Esophagus muscularis mucosa (tissue), 4 donors: ENCODE data around the gene CRYBG2. TPM values are rescaled to one million over a fixed set of nuclear protein-coding genes. Genes with fewer than 3 reads are reported as not detected.

Source experiments
- DNase-seq: peaks from one replicate; pipeline ENCODE4 v3.0.0-alpha.2; 2017; ENCODE audit errors: extremely low spot score
- H3K27ac ChIP-seq, 4 donors: fragments of 200-600 bp; sonication (generic); replicated peaks in 1 of 4; 1 replicate in 3 of 4; 2 replicates in 1 of 4; pipeline ENCODE4 v1.5.1; 2016 to 2019; ENCODE audit warnings: mild to moderate bottlenecking in 1 of 4
- H3K27me3 ChIP-seq, 4 donors: fragments of 200-600 bp; sonication (generic); one replicate each; pipeline versions ENCODE4 v1.5.1 to v1.6.0; 2016 to 2019
- H3K36me3 ChIP-seq, 4 donors: fragments of 200-600 bp; sonication (generic); one replicate each; pipeline ENCODE4 v1.5.1; 2016 to 2019
- H3K4me1 ChIP-seq, 4 donors: fragments of 200-600 bp; sonication (generic); one replicate each; pipeline ENCODE4 v1.5.1; 2016 to 2019
- H3K4me3 ChIP-seq, 4 donors: fragments of 200-600 bp; sonication (generic); 1 replicate in 2 of 4; 2 replicates in 2 of 4; pipeline ENCODE4 v1.5.1; 2016 to 2019; ENCODE audit warnings: mild to moderate bottlenecking in 4 of 4, moderate library complexity in 1 of 4
- H3K9me3 ChIP-seq, 4 donors: fragments of 200-600 bp; sonication (generic); 1 replicate in 3 of 4; 2 replicates in 1 of 4; pipeline ENCODE4 v1.5.1; 2016 to 2019
- EP300 ChIP-seq: sonication (generic); formaldehyde crosslinking; IDR thresholded peaks from one replicate; pipeline ENCODE4 v1.6.1; 2017; ENCODE audit warnings: antibody characterized with exemption
- POLR2A ChIP-seq: fragments of 450-650 bp; IDR thresholded peaks from one replicate; pipeline ENCODE4 v1.6.1; 2017; ENCODE audit warnings: antibody characterized with exemption, moderate library complexity, mild to moderate bottlenecking, low read depth
- POLR2AphosphoS5 ChIP-seq, 2 donors: sonication (generic); formaldehyde crosslinking; IDR thresholded peaks; one replicate each; pipeline ENCODE4 v1.6.1; 2017; ENCODE audit warnings: antibody characterized with exemption in 2 of 2
- WGBS: methylation state at CpG from one replicate; pipeline ENCODE4 v1.1.5; 2018; 5-methylcytosine and 5-hydroxymethylcytosine counted together
- intact Hi-C: fragments of 100-400 bp; cut with DNase I; formaldehyde crosslinking; loops from one replicate; pipeline ENCODE4 v1.15.1; 2023
- total RNA-seq, 4 donors: library from RNA; depleted of rRNA; stranded (reverse); fragments of >200 nt; gene quantifications; one replicate each; pipeline versions ENCODE4 v1.1.0 to v1.2.1, GENCODE V29; 2016
- TF ChIP-seq, protein P1 (sequence below), 3 experiments: fragments of 200-600 bp in 2 of 3; fragments of 450-650 bp in 1 of 3; sonication (generic) in 2 of 3; IDR thresholded peaks; one replicate each; pipeline ENCODE4 v1.5.1; 2017 to 2019; ENCODE audit warnings: antibody characterized with exemption in 3 of 3, mild to moderate bottlenecking in 2 of 3, moderate library complexity in 1 of 3

The CRYBG2 gene
- total RNA-seq, 4 donors from 2014 or later, result 0.42 to 0.86 TPM; not detected in 2

DNA sequence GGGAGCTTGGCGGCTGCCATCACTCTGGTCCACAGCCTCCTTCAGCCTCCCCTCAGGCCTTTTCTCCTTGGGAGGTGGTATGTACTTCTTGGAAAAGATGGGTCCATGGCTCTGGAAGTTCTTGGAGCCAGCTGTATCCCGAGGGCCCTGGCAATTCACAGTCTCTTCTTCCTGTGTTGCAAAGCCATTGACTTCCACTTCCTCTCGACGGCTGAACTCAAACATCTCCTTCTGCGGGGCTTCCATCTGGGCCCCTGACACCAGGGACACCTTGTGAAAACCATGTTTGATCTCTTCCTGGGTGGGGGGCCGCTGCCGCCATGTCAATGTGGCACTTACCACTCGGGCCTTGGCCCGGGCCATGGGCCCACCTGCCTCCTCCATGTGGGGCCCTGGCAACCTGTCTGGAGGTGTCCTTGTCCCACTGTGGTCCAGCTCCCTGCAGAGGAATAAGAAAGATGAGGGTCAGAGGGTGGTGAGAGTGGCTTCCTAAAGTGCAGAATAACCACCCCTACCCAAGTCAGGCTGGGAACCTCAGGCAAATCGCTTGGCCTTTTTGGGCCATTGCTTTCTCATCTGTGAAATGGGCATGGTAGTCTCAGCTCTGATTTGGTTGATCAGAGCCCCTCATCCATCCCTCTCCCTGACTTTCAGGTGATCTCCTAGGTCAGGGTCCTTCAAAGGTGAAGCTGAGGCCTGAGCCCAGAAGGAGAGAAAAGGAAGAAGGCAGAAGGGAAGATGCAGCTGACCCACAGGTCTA lies 7.5 kb downstream of the CRYBG2 start:
- DNase-seq, result no peak
- H3K27ac ChIP-seq, result no peak overlapping the region
- WGBS, result 55% methylated on average over 9 of the region's 10 CpGs
- H3K27me3 ChIP-seq, result peaks cover 0 to 32% (median 0%) of the 10 kb centered on the region in 4 donors
- TF ChIP-seq EP300 (no peak), POLR2A (no peak), POLR2AphosphoS5 (IDR thresholded peaks at IDR 0.05) (no peak)
- TF ChIP-seq, protein P1, sequence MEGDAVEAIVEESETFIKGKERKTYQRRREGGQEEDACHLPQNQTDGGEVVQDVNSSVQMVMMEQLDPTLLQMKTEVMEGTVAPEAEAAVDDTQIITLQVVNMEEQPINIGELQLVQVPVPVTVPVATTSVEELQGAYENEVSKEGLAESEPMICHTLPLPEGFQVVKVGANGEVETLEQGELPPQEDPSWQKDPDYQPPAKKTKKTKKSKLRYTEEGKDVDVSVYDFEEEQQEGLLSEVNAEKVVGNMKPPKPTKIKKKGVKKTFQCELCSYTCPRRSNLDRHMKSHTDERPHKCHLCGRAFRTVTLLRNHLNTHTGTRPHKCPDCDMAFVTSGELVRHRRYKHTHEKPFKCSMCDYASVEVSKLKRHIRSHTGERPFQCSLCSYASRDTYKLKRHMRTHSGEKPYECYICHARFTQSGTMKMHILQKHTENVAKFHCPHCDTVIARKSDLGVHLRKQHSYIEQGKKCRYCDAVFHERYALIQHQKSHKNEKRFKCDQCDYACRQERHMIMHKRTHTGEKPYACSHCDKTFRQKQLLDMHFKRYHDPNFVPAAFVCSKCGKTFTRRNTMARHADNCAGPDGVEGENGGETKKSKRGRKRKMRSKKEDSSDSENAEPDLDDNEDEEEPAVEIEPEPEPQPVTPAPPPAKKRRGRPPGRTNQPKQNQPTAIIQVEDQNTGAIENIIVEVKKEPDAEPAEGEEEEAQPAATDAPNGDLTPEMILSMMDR (IDR thresholded peaks at IDR 0.05), result no peak
- no peaks in the 10 kb centered on the region for H3K9me3 ChIP-seq
- H3K4me3 ChIP-seq, result no peak overlapping the region
- intact Hi-C loops, result no loop called here
- H3K4me1 ChIP-seq, result no peaks in the 10 kb centered on the region
- no peaks in the 10 kb centered on the region for H3K36me3 ChIP-seq

DNA sequence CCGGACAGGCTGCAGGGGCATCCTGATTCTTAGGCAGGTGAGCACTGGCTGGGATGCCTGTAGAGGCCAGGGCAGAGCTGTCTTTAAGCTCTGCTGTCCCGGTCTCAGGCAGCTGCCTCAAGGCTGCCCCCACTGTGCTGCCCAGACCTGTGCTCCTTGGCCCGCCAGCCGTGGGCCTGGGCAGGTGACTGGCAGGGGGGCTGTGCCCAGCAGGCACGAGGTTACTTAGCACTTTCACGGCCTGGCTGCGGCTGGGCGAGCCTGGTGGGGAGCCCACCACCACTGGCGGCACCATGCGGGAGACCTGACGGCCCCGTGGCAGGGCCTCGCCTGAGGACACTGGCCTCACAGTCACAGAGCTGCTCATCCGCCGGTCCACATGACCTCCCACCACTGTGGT lies 8.2 kb downstream of the CRYBG2 start:
- intact Hi-C loops, result no loop called here
- no peak overlapping the region for H3K27ac ChIP-seq
- H3K4me3 ChIP-seq, result no peak overlapping the region
- no peaks in the 10 kb centered on the region for H3K4me1 ChIP-seq
- WGBS, result no CpG with 5 or more reads among the region's 15 CpGs
- no peak for TF ChIP-seq POLR2AphosphoS5 (IDR thresholded peaks at IDR 0.05)
- TF ChIP-seq EP300, result no peak
- TF ChIP-seq, protein P1 (IDR thresholded peaks at IDR 0.05), result no peak
- no peak for TF ChIP-seq POLR2A
- DNase-seq, result no peak
- no peaks in the 10 kb centered on the region for H3K36me3 ChIP-seq
- H3K27me3 ChIP-seq, result peaks cover 0 to 32% (median 0%) of the 10 kb centered on the region in 4 donors
- H3K9me3 ChIP-seq, result no peaks in the 10 kb centered on the region

DNA sequence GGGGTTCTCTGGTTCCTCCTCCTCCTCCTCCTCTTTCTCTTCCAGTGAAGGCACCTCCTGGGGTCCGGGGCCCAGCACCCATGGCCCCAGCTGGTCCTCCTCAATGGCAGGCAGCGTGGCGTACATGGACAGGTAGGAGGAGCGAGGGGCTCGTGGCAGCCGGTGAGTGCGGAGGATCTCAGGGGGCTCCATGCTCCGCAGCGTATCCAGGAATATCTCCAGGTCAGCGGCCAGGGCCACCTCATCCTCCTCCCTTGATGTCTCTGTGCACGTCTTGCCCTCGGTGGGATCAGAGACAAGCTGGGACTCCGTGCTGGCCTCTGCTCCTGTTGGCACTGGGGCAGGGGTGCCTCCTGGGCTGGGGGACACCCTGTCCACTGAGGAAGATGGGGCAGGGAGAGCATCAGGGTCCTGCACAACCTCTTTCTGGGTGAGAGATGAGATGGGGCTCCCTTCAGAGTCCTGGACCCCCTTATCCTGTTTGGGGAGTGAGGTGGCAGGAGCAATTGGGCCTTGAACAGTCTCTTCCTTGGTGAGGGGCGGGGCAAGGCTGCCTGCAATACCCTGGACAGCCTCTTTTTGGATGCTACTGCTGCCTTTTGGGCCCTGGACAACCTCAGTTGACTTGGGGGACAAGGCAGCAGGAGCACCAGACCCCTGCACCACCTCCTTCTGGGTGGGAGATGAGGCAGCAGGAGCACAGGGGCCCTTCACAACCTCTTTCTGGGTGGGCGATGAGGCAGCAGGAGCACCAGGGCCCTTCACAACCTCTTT lies 9.6 kb downstream of the CRYBG2 start:
- Histone ChIP-seq H3K4me1 (no peaks in the 10 kb centered on the region), H3K27ac (no peak overlapping the region), H3K9me3 (no peaks in the 10 kb centered on the region), H3K27me3 (peaks cover 0 to 36% (median 0%) of the 10 kb centered on the region in 4 donors), H3K36me3 (no peaks in the 10 kb centered on the region), H3K4me3 (no peak overlapping the region)
- 99% methylated on average over 12 of the region's 15 CpGs for WGBS
- TF ChIP-seq EP300, result no peak
- TF ChIP-seq POLR2AphosphoS5 (IDR thresholded peaks at IDR 0.05), result no peak
- TF ChIP-seq, protein P1 (IDR thresholded peaks at IDR 0.05), result no peak
- TF ChIP-seq POLR2A, result no peak
- intact Hi-C loops, result no loop called here
- DNase-seq, result no peak

DNA sequence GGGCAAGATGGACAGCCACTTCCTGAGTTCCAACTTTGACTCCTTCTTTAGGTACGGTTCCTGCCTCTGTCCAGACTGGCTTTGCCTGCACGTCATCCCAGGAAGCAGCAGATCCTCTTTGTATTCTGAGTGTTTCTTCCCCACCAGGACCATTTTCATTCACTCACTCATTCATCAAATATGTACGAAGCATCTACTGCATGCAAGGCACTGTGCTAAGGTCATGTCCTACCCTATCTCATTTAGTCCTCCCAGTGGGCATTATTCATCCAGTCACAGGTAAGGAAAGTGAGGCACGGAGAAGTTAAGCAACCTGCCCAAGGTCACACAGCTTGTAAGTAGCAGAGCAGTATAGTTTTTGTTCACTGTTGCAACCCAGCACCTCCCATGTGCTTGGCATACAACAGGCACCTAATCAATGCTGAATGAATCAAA lies 13.9 kb downstream of the CRYBG2 start:
- no peaks in the 10 kb centered on the region for H3K9me3 ChIP-seq
- DNase-seq, result no peak
- H3K36me3 ChIP-seq, result no peaks in the 10 kb centered on the region
- H3K4me3 ChIP-seq, result no peak overlapping the region
- WGBS, result 69% methylated on average over 4 of the region's 4 CpGs
- peaks cover 0 to 49% (median 13%) of the 10 kb centered on the region in 4 donors for H3K27me3 ChIP-seq
- TF ChIP-seq, protein P1 (IDR thresholded peaks at IDR 0.05), result no peak
- no peak for TF ChIP-seq POLR2A
- no peak for TF ChIP-seq POLR2AphosphoS5 (IDR thresholded peaks at IDR 0.05)
- TF ChIP-seq EP300, result no peak
- intact Hi-C loops, result no loop called here
- no peak overlapping the region for H3K27ac ChIP-seq
- H3K4me1 ChIP-seq, result peaks cover 12 to 18% (median 14%) of the 10 kb centered on the region in 4 donors
